IPS-NIHi7 (cell line): ENCODE results near the gene PPP6R2.

Experiments
- DNase-seq: peaks from one replicate; pipeline ENCODE4 v3.0.0; 2012; ENCODE audit warnings: mixed read lengths; ENCODE audit errors: extremely low spot score

The PPP6R2 gene

DNA sequence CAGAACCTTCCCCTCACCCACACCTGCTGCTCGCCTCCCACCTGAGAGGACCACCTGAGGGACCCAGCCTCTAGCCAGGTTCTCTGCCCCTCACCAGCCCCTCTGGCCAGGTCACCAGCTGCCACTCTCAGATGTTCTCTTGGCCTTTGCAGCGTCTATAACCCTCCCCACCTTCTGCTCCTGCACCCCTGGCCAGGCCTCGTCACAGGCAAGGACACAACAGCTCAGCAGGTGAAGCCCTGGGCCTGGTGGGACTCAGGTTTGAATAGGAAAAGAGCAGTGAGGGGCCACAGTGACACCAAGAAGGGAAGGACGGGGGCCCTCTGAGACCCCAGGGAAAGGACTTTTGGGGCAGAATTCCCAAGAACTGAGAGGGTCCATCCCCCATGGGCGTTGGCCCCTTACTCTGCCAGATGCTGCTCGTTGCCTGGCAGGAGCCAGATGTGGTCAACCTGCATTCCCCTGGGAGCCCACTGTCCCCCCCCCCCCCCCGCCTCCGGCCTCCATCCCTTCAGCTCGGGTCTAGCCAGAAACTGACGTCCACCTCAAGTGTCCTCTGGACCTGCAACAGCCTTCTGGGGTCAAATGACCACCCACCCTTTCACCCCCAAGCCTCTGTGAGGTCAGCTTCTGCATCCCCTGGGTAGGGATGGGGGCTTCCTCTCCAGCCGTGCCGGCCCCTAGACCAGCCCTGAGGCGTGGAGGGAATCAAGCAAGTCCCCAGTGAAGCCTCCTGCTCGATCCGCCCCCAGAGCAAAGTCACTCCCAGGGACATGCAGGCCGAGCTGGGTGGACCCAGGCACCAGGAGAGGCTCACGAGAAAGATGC is 103.0 kb downstream of the PPP6R2 start:
- DNase-seq, result no peak

DNA sequence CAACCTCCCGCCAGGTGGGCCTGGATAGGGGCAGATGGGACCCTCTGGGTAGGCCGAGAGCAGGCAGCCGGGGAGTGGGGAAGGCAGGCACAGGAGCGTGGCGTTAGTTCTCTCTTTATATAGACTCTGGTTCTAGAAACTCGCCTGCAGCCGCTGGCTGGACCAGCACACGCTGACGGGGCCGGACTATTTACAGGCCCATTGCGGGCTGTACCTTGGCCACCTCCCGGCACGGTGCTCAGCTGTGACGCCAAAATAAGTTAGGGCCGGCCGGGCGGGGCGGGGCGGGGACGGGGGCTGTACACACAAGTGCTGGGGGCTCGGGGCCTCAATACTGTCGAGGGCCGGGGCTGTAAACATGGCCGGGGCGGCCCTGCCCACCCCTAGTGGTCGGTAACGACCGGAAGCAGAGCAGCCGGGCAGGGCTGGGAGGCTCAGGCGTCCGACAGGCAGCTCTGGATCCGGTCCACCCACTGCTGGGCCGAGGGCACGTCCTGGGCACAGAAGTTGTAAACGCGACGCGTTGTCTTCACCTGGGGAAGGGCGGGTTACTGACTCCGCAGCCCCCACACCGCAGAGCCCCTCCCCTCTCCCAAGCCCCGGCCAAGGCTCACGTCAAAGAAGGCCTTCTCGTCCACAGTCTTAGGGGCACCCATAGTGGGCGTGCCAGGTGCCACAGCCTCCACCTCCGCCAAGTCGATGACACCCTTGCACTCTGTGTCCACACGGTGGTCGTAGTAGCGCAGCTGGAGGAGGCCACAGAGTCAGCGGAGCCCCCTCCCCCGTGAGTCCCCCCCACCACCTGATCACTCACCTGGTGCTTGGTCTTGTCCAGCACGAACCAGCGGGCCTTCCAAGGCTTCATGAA is 103.8 kb downstream of the PPP6R2 start:
- DNase-seq, result no peak

DNA sequence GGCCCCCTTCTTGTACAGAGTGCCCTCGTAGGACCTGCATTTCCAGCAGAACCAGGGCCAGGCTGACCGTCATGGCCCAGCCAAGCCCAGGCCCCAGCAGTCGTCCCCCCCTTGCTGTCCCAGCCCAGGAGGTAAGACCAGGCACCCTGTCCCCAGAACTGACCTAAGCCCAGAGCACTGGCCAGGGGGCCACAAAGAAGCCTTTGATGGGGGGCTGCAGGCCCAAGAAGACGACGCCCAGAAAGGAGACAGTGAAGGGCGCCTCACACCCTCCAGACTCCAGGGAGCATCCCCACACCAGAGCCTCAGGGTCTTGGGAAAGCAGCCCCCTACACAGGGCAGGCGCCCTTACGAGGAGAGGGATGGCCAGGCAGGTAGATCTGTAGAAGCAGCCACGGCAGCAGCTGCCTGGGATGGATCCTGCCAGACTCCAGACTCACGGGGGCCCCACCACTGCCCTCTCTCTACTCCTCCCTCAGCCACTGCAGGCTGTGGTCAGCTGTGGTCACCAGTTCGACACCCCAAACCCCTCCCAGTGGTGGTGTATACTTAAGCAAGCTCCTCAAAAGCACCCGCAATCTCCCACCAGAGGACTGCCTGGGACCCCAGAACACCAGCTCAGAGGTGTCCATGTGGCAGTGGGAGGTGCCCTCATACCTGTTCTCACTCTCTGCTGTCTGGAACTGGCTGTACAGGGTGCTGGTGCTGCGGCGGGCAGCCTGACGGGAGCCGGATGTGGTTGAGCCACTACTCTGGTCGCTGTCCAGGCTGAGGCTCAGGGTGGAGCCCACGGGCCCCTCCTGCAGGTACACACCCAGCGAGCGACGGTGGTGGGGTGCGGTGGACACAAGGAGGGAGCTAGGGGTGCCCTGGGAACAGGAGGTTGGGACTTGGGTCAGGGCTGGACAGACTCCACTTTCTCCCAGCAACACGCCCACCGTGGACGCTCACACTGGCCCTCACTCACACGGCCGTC is 104.7 kb downstream of the PPP6R2 start:
- DNase-seq, result no peak

DNA sequence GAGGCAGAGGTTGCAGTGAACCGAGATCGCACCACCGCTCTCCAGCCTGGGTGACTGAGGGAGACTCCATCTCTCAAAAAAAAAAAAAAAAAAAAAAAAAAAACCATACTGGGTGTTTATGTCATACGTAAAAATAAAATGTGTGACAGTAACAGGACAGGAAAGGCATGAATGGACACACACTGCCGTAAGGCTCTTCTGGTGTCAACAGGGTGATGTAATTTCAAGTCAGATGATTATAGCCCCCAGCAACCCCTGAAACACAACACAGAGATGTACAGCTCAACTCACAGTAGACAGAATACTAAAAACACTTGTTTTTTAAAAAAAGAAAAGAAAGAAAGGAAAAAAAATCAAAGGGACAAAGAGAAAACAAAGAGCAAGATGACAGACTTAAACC is 109.5 kb downstream of the PPP6R2 start:
- no peak for DNase-seq

DNA sequence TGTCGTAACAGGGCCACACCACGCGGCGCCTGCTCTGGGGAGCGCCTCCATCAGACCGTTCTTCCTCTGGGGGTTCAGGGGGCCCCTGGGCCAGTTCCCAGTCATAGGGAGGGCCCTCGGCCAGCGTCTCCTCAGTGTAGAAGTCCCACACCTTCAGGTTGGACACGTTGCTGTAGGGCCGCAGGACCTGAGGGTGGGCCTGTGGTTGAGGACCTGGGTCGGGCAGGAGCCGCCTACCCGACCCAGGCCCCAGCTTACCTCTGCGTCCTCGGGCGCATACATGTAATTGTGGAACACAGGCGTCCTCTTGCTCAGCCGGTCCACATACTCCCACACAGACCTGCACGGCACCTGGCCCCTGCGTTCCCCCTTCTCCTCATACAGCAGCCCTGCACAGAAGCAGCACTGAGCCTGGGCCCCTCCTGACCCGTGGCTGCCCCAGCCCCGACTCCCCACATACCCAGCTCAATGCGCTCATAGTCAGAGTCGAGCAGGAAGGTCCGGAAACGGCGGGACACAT is 111.5 kb downstream of the PPP6R2 start:
- no peak for DNase-seq

DNA sequence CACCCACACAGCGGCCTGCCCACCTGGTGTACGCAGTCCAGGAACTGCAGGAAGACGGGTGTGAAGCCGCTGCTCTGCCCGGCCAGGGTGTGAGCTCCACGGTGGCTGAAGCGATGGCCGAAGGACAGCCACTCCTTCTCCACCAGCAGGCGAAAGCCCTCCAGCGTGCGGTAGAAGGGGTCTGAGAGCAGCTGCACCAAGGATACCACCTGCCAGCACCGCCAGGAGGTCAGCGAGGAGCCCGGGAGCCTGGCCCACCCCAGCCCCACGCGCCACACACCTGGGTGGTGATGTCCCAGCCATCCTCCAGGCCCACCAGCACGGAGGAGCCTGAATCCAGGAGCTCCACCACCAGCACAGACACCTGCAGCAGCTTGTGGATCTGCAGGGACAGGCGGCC is 112.1 kb downstream of the PPP6R2 start:
- no peak for DNase-seq

DNA sequence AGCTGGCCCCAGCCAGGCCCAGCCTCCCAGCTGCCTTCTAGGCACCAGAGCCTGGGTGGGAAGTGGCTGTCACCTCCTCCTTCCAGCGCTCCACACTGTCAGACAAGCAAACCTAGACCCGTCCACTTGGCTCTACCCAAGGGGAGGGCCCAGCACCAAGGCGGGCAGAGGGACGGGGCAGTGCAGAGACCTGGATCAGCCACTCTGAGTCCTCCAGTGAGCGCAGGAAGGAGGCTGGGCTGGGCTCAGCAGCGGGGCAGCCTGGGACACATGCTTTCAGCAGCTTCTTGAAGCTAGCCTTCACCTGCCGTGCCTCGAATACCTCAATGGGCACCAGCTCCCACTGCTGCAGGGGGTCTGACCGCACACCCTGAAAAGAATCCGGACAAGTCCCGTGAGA is 112.9 kb downstream of the PPP6R2 start:
- DNase-seq, result no peak

DNA sequence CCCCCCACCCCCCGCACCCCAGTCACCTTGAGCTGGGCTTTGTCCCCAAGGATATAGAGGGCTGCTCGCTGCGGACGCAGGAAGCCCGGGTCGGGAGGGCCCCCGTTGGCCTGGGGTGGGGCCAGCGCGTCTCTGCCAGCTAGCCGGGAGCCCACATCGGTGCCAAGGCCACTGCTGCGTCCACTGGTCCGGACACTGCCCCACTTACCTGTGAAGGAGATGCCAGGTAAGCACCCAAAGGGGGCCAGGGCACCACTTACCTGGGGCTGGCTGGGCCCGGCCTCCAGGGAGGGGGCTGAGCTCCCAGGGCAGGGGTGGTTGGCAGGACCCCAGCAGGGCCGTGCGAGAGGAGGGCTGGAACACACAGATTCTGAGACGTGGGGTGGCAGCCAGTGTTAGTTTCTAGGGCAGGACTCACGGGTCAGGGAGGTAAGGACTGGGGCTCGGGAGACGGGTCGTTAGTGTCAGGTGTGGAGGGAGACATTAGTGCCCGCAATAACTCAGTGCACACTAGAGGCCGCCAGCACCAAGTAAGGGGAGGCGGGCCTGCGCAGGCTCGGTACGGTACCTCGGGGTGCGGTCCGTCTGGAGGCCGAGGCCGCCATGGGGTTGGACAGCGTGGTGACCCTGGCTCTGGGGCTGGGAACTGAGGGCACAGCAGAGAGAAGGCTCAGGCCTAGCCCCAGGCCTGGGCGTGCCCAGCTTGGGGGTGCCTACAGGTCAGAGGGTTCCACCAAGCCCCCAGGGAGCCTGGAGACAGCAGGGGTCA is 113.5 kb downstream of the PPP6R2 start:
- DNase-seq, result peak; percentile 71

DNA sequence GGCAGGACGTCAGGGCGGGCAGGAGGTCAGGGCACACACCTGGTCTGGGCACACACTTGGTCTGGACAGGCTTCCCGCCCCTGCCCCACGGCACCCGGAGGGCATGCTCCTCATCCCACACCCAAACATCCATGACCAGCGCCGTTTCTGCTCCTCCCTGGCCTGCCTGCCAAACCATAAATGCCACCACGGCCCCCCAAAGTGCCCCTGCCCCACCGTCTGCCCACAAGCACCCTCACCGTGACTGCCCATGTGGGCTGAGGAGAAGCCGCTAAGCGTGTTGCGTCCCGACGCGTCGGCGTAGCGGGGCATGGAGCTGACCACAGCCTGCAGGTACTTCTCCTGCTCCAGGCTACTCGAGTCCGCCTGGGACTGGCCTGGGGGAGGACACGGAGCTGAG is 115.9 kb downstream of the PPP6R2 start:
- DNase-seq, result no peak

DNA sequence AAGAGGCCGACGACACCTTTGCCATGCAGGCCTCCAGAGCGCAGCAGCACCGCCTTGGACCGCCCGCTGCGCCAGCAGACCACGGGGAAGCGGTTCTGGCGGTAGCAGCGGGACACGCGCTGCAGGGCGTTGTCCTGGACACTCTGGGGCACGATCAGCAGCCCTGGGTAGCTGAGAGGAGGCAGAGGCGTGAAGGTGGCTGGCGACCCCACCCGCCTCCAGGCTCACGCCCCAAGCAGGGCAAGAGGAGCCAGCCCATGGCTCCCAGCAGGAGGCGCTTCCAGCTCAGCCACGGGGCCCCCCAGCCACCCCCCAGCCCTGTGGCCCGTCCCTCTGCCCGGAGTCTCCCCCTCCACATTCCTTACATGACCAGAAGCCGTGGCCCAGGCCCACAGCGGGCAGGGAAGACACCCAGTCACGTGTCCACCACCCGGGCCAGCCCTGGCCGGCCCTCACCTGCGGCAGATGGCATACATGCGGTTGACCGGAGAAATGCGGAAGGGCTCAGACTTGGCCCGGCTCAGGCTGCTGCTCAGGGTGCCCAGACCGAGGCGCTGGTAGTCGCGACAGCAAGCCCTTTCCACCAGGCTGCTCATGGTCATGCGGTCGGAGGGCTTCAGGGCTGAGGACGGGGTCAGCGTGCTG is 116.5 kb downstream of the PPP6R2 start:
- DNase-seq, result no peak

DNA sequence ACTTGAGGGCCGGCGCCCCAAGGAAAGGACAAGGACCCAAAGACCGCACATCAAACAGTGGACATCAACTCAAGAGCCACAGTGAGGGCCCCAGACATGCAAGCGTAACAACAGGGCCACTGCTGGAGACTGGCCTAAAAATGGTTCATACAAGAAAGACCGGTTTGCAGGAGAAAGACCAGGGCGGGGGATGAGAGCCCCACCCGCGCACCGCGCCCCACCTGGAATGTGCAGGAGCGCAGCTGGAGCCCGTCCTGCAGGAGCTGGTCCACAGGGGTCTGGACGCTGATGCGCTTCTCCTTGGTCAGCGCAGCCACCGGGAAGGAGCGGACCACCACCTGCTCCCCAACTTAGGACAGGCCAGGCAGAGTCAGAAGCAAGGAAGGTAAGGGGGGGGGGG is 117.8 kb downstream of the PPP6R2 start:
- no peak for DNase-seq

DNA sequence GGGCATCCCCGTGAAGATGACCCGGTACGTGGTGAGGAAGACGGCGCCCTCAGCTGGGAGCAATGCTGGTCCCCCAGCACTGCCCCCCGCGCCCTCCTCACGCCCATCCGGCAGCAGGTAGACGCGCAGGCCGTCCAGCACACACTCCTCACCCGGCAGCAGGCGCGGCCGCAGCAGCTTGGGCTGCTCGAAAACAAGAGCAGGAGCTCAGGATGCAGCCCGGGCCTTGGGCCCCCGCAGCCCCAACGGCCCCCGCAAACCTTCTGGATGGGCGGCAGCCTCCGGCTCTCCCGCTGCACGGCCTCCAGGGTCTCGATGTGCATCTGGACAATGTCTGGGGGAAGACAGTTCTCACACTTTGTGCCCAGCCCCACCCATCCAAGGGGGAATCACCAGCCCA is 118.4 kb downstream of the PPP6R2 start:
- DNase-seq, result no peak

DNA sequence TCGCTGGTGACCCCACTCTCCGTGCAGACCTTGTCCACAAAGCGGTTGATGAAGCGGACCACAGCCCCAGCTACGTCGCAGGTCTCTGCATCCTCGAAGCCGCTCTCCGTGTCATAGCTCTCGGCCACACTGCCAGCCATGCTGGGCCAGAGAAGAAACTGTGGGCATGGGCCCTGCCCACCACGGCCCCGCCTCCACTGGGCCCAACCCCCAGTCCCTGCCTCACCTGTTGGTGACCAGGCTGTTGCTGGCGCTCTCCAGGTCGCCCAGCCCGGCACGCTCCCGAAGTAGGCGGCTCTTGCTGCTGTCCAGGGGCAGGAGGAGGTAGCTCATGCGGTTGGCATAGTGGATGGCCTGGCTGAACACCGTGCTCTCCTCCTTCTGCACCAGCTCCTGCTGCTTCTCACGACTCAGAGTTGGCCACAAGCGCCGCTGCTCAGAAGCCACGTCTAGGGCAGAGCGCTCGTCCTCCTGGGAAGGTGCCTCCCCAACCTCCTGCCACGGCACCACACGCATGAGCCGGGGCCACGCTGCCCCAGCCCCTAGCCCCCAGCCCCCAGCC is 118.9 kb downstream of the PPP6R2 start:
- no peak for DNase-seq

DNA sequence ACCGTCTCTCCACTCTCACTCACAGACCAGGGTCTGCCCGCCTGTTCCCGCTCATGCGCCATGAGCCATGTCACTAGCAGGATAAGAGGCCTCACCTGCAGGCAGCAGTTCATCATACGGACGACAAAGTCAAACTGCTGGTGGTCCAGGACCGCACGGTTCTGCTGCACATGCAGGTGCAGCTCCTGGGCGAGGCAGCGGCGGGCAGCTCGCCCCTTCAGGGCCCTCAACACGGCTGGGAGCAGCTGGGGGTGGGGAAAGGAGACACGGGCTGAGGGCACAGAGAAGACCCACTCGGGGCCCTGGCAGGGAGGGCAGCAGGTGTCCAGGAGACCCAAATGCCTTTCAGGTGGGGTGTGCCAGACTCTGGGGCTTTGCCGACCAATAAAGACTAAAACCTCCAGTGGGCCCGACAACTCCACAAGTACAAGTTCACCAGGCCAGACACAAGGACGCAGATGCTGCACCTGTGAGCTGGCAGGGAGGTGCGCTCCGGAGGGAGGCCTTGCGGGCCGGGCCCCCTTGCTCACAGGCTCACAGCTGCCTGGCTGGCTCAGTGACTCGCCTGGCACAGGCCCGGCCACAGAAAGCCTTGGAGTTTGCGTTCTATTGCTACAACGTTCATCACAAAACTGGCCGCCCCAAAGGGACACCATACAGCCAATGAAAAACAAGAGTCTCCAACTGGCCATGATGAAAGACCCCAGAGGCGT is 120.2 kb downstream of the PPP6R2 start:
- no peak for DNase-seq

DNA sequence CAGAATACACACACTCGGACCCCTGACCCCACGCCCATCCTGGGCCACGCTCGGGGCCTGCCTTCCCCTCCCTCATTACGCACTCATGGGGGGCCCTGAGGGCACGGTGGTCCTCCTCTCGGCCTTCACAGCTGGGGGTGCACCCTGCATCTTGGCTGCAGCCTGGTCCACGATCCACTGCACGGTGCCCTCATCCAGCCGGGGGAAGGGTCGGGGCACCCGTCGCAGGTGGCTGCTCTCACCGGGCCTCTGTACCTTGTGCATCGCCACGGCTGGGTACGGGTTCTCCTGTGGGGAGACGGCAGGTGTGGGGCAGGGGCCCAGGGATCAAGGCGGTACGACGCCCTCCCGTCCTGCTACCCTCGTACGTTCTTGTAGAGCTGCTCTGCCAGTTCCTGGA is 121.3 kb downstream of the PPP6R2 start:
- DNase-seq, result no peak

DNA sequence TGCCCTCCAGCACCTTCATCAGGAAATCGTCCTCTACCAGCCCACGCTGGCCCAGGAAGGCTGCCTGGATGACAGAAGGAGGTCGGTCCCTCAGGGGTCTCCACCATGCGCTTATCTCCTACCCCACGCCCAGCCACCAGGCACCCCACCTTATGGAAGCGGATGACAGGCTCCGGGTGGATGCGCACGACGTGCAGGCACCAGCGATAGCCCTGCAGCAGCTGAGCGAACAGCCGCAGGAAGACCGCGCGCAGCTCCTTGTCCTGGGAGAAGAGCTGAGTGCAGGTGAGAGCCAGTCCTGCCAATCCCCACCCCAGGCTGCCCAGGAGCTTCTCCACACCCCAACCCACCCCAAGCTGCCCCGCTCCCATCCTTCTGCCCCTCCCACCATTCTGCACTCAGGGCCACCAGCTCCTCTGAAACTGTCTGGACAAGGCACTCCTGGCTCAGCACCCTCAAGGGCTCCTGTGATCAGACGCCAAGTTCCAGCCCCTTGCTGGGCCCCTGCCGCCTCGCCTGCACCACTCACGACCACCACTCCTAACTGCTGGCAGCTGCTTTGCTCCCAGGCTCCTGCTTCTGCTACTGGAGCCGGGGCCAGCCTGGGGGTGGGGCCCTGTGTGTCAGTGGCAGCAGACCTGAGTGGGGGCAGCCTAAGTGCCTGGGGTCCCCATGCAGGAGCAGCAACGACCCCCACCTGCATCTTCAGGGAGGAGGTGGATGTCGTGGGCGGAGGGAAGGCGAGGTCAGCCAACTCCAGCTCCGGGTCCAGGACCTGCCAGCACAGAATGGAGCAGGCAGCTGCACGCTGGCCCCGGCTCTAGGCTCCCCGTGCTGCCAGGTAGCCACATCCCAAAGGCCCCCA is 122.2 kb downstream of the PPP6R2 start:
- no peak for DNase-seq

DNA sequence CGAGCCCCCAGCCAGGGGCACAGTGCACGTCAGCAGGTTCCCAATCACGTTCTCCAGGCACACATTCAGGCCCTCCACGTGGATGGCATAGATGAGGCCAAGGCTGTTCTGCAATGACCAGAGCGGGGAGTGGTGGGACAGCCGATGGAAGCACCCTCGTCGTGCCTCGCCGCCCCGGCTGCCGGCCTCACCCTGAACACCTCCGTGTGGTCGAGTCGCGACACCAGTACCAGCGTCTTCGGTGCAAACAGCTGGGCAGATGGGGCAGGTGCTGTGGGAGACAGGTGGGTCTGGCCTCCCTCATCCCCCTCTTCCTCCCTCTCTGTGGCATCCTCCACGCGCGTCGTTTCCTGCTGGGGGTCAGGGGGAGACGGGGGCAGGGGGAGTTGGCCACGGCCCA is 124.2 kb downstream of the PPP6R2 start:
- no peak for DNase-seq

DNA sequence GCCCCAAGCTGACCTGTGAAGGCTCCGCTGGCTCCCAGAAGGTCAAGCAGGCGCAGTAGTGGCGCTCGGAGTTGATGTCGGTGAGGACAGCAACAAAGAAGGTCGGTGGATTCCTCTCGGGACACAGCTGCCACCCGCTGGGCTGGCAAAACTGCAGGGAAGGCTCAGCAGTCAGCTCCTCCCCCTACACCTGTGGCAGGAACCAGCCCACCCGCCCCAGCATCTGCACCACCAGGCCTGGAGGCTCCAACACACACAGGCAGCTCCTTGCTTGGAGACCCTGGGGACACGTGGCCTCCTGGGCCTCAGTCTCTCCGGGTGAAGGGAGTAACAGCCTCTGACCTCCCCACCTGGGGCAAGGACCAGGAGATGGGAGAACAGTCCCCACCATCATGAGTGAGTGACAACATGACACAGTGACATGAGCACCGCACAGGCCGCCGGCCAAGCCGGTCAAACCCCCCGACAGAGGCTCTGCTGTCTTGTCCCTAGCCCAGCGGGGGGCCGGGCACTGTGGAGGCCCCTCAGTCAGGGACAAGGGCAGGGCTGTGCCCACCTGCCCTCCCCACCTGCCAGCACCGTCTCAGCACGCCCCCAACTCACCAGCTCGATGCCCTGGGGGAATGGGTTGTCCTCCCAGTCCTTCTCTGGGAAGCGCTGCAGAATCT is 124.8 kb downstream of the PPP6R2 start:
- no peak for DNase-seq
